HG02759 (cell line): ENCODE measurements around the gene SYNJ1.
"Not testable (repeated sequence)": the region's sequence is repeated elsewhere in the genome, so short reads cannot be mapped to it uniquely, and the experiment has no call there.

Experiments used
- ATAC-seq: cut with Tn5 transposase; IDR thresholded peaks from one replicate; pipeline ENCODE4 v1.9.1; 2021; ENCODE audit warnings: mild to moderate bottlenecking, moderate library complexity; ENCODE audit not compliant: unreplicated experiment

SYNJ1 gene

GRCh38 chr21:32727687-32728455, at the start of gene SYNJ1:
SYNJ1 (minus strand) TSS chr21:32728013; CDS start chr21:32726895, 1,118 bp downstream.
- ATAC-seq: peak; percentile 94

- no peak for ATAC-seq
These were observed 49.5 kb upstream of the SYNJ1 start for GRCh38 chr21:32777269-32777668.

GRCh38 chr21:32776743-32777142, 48.9 kb upstream of the SYNJ1 start:
- no peak for ATAC-seq

- not testable (repeated sequence) for ATAC-seq
These were observed 45.2 kb upstream of the SYNJ1 start for GRCh38 chr21:32773048-32773344.

GRCh38 chr21:32772281-32773047, 44.7 kb upstream of the SYNJ1 start:
- ATAC-seq: no peak

GRCh38 chr21:32770871-32771523, 43.2 kb upstream of the SYNJ1 start:
- peak; percentile 49 for ATAC-seq

GRCh38 chr21:32768530-32768929, 40.7 kb upstream of the SYNJ1 start:
- no peak for ATAC-seq

GRCh38 chr21:32765058-32765457, 37.2 kb upstream of the SYNJ1 start:
- no peak for ATAC-seq

- ATAC-seq: no peak
These were observed 36.4 kb upstream of the SYNJ1 start for GRCh38 chr21:32764186-32764585.

- ATAC-seq: no peak
These were observed 30.0 kb upstream of the SYNJ1 start for GRCh38 chr21:32757804-32758203.

GRCh38 chr21:32756096-32756495, 28.3 kb upstream of the SYNJ1 start:
- no peak for ATAC-seq

GRCh38 chr21:32753818-32754585, 26.2 kb upstream of the SYNJ1 start:
- no peak for ATAC-seq

- no peak for ATAC-seq
These were observed 22.6 kb upstream of the SYNJ1 start for GRCh38 chr21:32750405-32750804.

- no peak for ATAC-seq
These were observed 21.8 kb upstream of the SYNJ1 start for GRCh38 chr21:32749662-32750061.

- no peak for ATAC-seq
These were observed 20.7 kb upstream of the SYNJ1 start for GRCh38 chr21:32748529-32748928.

GRCh38 chr21:32747396-32747795, 19.6 kb upstream of the SYNJ1 start:
- ATAC-seq: no peak

GRCh38 chr21:32746711-32747110, 18.9 kb upstream of the SYNJ1 start:
- ATAC-seq: not testable (repeated sequence)

- ATAC-seq: no peak
These were observed 14.6 kb upstream of the SYNJ1 start for GRCh38 chr21:32742396-32742795.

GRCh38 chr21:32741336-32741735, 13.5 kb upstream of the SYNJ1 start:
- no peak for ATAC-seq

GRCh38 chr21:32739946-32740345, 12.1 kb upstream of the SYNJ1 start:
- no peak for ATAC-seq

GRCh38 chr21:32736083-32736482, 8.3 kb upstream of the SYNJ1 start:
- ATAC-seq: not testable (repeated sequence)
